Measurements from ENCODE around the gene DRAM1.
"Not testable (repeated sequence)": the region's sequence is repeated elsewhere in the genome, so short reads cannot be mapped to it uniquely, and the experiment has no call there.

The DRAM1 gene

GRCh38 chr12:101908395-101908794, 31.0 kb downstream of the DRAM1 start:
- DNase-seq = no peak

- peak; percentile 76 for DNase-seq
Observed at GRCh38 chr12:101909646-101910045, 32.3 kb downstream of the DRAM1 start.

- no peak for DNase-seq
Observed at GRCh38 chr12:101915841-101916240, 38.5 kb downstream of the DRAM1 start.

- not testable (repeated sequence) for DNase-seq
Observed at GRCh38 chr12:101918805-101919204, 41.4 kb downstream of the DRAM1 start.

GRCh38 chr12:101919447-101919846, 42.1 kb downstream of the DRAM1 start:
- DNase-seq = no peak

- no peak for DNase-seq
Observed at GRCh38 chr12:101920906-101921305, 43.5 kb downstream of the DRAM1 start.

- no peak for DNase-seq
Observed at GRCh38 chr12:101923045-101923718, 45.8 kb downstream of the DRAM1 start.

GRCh38 chr12:101924618-101925017, 47.2 kb downstream of the DRAM1 start:
- DNase-seq = peak; percentile 58

- DNase-seq = peak; percentile 96
Observed at GRCh38 chr12:101925361-101925760, 48.0 kb downstream of the DRAM1 start.

GRCh38 chr12:101925935-101926334, 48.6 kb downstream of the DRAM1 start:
- peak; percentile 38 for DNase-seq

GRCh38 chr12:101927036-101927435, 49.7 kb downstream of the DRAM1 start:
- DNase-seq = peak; percentile 15

GRCh38 chr12:101927999-101928398, 50.6 kb downstream of the DRAM1 start:
- DNase-seq = peak; percentile 60

- DNase-seq = no peak
Observed at GRCh38 chr12:101928556-101928955, 51.2 kb downstream of the DRAM1 start.

GRCh38 chr12:101929365-101930041, 52.1 kb downstream of the DRAM1 start:
- no peak for DNase-seq

GRCh38 chr12:101931498-101932326, 54.3 kb downstream of the DRAM1 start:
- DNase-seq = no peak

- DNase-seq = no peak
Observed at GRCh38 chr12:101933866-101934514, 56.6 kb downstream of the DRAM1 start.

- DNase-seq = no peak
Observed at GRCh38 chr12:101935890-101936746, 58.7 kb downstream of the DRAM1 start.

GRCh38 chr12:101939306-101939705, 61.9 kb downstream of the DRAM1 start:
- DNase-seq = no peak

- peak; percentile 64 for DNase-seq
Observed at GRCh38 chr12:101939856-101940265, 62.5 kb downstream of the DRAM1 start.

GRCh38 chr12:101940400-101940950, 63.1 kb downstream of the DRAM1 start:
- no peak for DNase-seq

GRCh38 chr12:101941306-101942249, 64.2 kb downstream of the DRAM1 start:
- DNase-seq = peak; percentile 83
